ENCODE results near the gene OTOA.

The OTOA gene

DNA sequence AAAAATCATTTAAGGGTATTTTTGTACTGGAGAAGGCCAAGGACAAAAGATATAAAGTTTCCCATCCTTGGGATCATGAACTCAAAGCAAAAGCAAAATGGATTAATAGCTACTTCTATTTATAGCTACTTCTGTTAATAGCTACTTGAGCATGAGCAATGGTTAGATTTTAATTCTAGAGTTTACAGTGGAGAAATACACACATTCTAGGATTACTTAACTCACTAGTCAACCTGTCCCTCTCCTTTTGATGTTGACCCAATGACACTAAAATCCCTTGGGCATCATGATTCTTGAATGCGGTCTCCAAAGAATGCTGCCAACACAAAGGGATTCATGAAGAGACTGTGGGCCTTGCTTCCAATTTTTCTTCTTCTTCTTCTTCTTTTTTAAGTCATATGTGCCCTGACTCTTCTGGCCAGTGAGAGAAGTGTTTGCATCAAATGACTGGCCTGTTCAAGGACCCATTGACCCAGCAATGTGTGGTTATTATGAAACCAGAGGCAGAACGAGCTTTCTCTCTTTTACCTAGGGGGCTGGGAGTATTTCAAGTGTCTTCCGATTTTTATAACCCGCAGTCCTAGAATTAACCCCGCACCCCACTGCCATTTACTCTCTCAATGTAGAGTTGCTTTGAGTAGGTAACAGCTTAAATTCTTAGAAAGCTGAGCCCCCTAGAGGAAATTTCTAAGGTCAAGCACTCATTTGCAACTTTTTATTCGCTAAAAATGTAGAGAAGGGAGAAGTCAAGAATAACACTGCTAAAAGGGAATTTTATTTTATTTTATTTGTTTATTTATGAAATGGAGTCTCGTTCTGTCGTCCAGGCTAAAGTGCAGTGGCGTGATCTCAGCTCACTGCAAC is 34.6 kb downstream of the OTOA start:
- no peak for DNase-seq (ENCODE audit: low read depth)
- H3K4me3 ChIP-seq (ENCODE audit: low read depth, low read length), result no peak overlapping the region
- TF ChIP-seq, protein P1, sequence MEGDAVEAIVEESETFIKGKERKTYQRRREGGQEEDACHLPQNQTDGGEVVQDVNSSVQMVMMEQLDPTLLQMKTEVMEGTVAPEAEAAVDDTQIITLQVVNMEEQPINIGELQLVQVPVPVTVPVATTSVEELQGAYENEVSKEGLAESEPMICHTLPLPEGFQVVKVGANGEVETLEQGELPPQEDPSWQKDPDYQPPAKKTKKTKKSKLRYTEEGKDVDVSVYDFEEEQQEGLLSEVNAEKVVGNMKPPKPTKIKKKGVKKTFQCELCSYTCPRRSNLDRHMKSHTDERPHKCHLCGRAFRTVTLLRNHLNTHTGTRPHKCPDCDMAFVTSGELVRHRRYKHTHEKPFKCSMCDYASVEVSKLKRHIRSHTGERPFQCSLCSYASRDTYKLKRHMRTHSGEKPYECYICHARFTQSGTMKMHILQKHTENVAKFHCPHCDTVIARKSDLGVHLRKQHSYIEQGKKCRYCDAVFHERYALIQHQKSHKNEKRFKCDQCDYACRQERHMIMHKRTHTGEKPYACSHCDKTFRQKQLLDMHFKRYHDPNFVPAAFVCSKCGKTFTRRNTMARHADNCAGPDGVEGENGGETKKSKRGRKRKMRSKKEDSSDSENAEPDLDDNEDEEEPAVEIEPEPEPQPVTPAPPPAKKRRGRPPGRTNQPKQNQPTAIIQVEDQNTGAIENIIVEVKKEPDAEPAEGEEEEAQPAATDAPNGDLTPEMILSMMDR (IDR thresholded peaks at IDR 0.05; ENCODE audit: low read depth, low read length), result no peak
- TF ChIP-seq POLR2A (IDR thresholded peaks at IDR 0.05; ENCODE audit: extremely low read depth, insufficient read length) (no peak), MYC (IDR thresholded peaks at IDR 0.05; ENCODE audit: low read depth, low read length) (no peak)
- TF ChIP-seq, protein P2, sequence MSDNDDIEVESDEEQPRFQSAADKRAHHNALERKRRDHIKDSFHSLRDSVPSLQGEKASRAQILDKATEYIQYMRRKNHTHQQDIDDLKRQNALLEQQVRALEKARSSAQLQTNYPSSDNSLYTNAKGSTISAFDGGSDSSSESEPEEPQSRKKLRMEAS (IDR thresholded peaks at IDR 0.05; ENCODE audit: low read depth, low read length), result no peak

DNA sequence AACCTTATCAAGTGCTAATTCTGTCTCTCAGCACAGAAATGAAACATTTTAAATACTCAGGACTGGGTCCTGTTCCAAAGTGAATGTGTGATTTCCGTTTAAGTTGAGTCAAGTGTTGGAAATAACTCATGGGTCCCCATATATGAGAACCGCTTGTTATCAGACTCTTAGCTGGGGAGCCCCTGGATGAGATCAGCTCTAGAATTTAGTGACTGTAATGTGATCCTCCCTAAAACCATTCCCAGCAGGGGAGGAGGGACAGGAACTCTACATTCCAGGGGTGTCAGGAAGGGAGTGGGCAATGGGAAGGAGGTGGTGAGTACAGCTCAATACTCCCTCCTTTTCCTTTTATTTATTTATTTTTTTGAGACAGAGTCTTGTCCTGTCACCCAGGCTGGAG is 37.5 kb downstream of the OTOA start:
- H3K4me3 ChIP-seq (ENCODE audit: low read depth, low read length), result no peak overlapping the region
- no peak for DNase-seq (ENCODE audit: low read depth)
- TF ChIP-seq, protein P2 (IDR thresholded peaks at IDR 0.05; ENCODE audit: low read depth, low read length), result no peak
- TF ChIP-seq, protein P1 (IDR thresholded peaks at IDR 0.05; ENCODE audit: low read depth, low read length), result no peak
- TF ChIP-seq POLR2A (IDR thresholded peaks at IDR 0.05; ENCODE audit: extremely low read depth, insufficient read length), result no peak
- no peak for TF ChIP-seq MYC (IDR thresholded peaks at IDR 0.05; ENCODE audit: low read depth, low read length)

DNA sequence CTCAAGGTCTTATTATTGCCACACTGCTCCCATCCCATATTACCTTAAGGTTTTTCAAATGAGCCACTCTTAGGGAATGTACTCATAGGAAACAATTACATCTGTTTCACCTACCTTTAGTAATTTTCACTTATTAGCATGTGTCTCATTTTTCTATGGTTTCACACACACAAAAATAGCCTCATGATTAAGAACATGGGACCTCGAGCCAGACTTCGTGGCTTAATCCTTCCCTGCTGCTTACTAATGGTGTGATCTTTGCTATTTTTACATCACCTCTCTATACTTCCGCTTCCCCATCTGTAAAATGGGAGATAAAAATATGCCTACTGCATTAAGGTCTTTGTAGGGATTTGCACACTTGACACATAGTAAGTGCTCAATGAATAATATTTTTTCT is 38.5 kb downstream of the OTOA start:
- no peak for DNase-seq (ENCODE audit: low read depth)
- TF ChIP-seq POLR2A (IDR thresholded peaks at IDR 0.05; ENCODE audit: extremely low read depth, insufficient read length), result no peak
- TF ChIP-seq, protein P1 (IDR thresholded peaks at IDR 0.05; ENCODE audit: low read depth, low read length), result no peak
- TF ChIP-seq, protein P2 (IDR thresholded peaks at IDR 0.05; ENCODE audit: low read depth, low read length), result no peak
- no peak for TF ChIP-seq MYC (IDR thresholded peaks at IDR 0.05; ENCODE audit: low read depth, low read length)
- H3K4me3 ChIP-seq (ENCODE audit: low read depth, low read length), result no peak overlapping the region

DNA sequence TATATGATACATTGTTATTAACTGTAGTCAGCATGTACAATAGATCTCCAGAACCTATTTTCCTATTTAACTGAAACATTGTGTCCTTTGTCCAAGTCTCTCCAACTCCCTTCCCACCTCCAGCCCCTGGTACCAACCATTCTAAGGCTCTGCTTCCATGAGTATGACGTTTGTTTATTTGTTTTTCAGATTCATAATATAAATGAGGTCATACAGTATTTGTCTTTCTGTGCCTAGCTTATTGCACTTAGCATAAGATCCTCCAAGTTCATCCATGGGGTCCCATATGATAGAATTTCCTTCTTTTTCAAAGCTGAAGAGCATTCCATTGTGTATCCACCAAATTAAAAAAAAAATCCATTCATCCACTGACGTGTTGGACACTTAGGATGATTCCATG is 39.4 kb downstream of the OTOA start:
- H3K4me3 ChIP-seq (ENCODE audit: low read depth, low read length), result no peak overlapping the region
- TF ChIP-seq, protein P1 (IDR thresholded peaks at IDR 0.05; ENCODE audit: low read depth, low read length), result no peak
- no peak for TF ChIP-seq MYC (IDR thresholded peaks at IDR 0.05; ENCODE audit: low read depth, low read length)
- TF ChIP-seq, protein P2 (IDR thresholded peaks at IDR 0.05; ENCODE audit: low read depth, low read length), result no peak
- no peak for TF ChIP-seq POLR2A (IDR thresholded peaks at IDR 0.05; ENCODE audit: extremely low read depth, insufficient read length)
- no peak for DNase-seq (ENCODE audit: low read depth)

DNA sequence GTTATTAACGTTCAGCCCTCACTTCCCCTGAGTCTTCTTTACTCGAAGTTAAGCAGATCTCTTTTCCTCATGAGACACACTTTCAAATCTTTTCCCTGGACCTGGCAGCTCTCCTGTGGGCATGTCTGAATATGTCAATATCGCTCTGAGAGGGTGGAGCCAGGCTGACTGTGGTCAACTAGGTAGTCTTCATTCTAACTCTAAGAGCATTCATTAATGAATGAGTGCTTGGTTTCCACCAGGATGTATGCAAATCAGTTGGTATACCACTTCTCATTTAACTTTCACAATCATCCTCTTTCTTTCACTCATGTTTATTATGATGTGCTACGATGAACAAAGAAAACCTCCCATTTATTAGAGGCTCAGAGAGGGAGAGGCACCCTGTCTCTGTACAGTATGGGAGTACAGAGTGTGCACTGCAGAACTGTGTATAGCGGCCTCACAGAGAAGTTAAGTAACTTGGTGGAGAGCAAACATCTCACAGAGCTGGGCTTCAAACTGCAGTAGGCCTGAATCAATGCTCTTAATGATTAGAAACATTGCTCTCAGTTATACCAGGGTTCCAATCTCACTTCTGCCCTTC is 39.9 kb downstream of the OTOA start:
- DNase-seq (ENCODE audit: low read depth), result no peak
- TF ChIP-seq, protein P2 (IDR thresholded peaks at IDR 0.05; ENCODE audit: low read depth, low read length), result no peak
- TF ChIP-seq, protein P1 (IDR thresholded peaks at IDR 0.05; ENCODE audit: low read depth, low read length), result no peak
- TF ChIP-seq POLR2A (IDR thresholded peaks at IDR 0.05; ENCODE audit: extremely low read depth, insufficient read length) (no peak), MYC (IDR thresholded peaks at IDR 0.05; ENCODE audit: low read depth, low read length) (no peak)
- no peak overlapping the region for H3K4me3 ChIP-seq (ENCODE audit: low read depth, low read length)
